ENCODE measurements around the gene RHAG. TPM values are rescaled to one million over a fixed set of nuclear protein-coding genes. Genes with fewer than 3 reads are reported as not detected.

RHAG gene
- polyA plus RNA-seq, 4 donors, result 0.40 TPM; not detected in 3

- WGBS, 3 donors, result 80 to 85% (median 81%) methylated on average over 1 of the region's 1 CpG
- no peaks in the 10 kb centered on the region for H3K9me3 ChIP-seq (ENCODE audit: control insufficient read depth in 2 of 2, insufficient read depth in 1 of 2, low read depth in 1 of 2, low read length in 1 of 2)
These were observed 72.1 kb downstream of the RHAG start for GRCh38 chr6:49564552-49564951.

GRCh38 chr6:49563006-49563886 lies 73.4 kb downstream of the RHAG start:
- Histone ChIP-seq H3K27me3 (ENCODE audit: control insufficient read depth in 3 of 3, insufficient read depth in 3 of 3, low read length in 3 of 3) (no peaks in the 10 kb centered on the region), H3K36me3 (ENCODE audit: control insufficient read depth in 3 of 3, insufficient read depth in 2 of 3, low read depth in 1 of 3, low read length in 3 of 3) (peaks cover 0 to 2% (median 0%) of the 10 kb centered on the region in 3 donors), H3K9me3 (ENCODE audit: control insufficient read depth in 2 of 2, insufficient read depth in 1 of 2, low read depth in 1 of 2, low read length in 1 of 2) (no peaks in the 10 kb centered on the region), H3K27ac (ENCODE audit: low read depth in 1 of 3, low read length in 2 of 3) (no peak overlapping the region), H3K4me3 (ENCODE audit: low read depth in 1 of 3, low read length in 3 of 3) (no peak overlapping the region), H3K4me1 (ENCODE audit: control insufficient read depth in 3 of 3, insufficient read depth in 2 of 3, low read depth in 1 of 3, low read length in 2 of 3) (no peaks in the 10 kb centered on the region)
- no peak for DNase-seq
- WGBS, 3 donors, result 80 to 86% (median 83%) methylated on average over 5 of the region's 5 CpGs
- no peak for FAIRE-seq

More at GRCh38 chr6:49564552-49564951, 72.1 kb downstream of the RHAG start:
- no peak for FAIRE-seq
- no peaks in the 10 kb centered on the region for H3K4me1 ChIP-seq (ENCODE audit: control insufficient read depth in 3 of 3, insufficient read depth in 2 of 3, low read depth in 1 of 3, low read length in 2 of 3)
- no peak overlapping the region for H3K27ac ChIP-seq (ENCODE audit: low read depth in 1 of 3, low read length in 2 of 3)
- DNase-seq, result no peak
- no peak overlapping the region for H3K4me3 ChIP-seq (ENCODE audit: low read depth in 1 of 3, low read length in 3 of 3)
- H3K27me3 ChIP-seq (ENCODE audit: control insufficient read depth in 3 of 3, insufficient read depth in 3 of 3, low read length in 3 of 3), result no peaks in the 10 kb centered on the region
- H3K36me3 ChIP-seq (ENCODE audit: control insufficient read depth in 3 of 3, insufficient read depth in 2 of 3, low read depth in 1 of 3, low read length in 3 of 3), result peaks cover 0 to 2% (median 0%) of the 10 kb centered on the region in 3 donors

GRCh38 chr6:49558238-49558637 lies 78.4 kb downstream of the RHAG start:
- no peaks in the 10 kb centered on the region for H3K9me3 ChIP-seq (ENCODE audit: control insufficient read depth in 2 of 2, insufficient read depth in 1 of 2, low read depth in 1 of 2, low read length in 1 of 2)
- FAIRE-seq (no peak), DNase-seq (no peak)
- peaks cover 0 to 14% (median 2%) of the 10 kb centered on the region in 3 donors for H3K4me1 ChIP-seq (ENCODE audit: control insufficient read depth in 3 of 3, insufficient read depth in 2 of 3, low read depth in 1 of 3, low read length in 2 of 3)
- H3K27me3 ChIP-seq (ENCODE audit: control insufficient read depth in 3 of 3, insufficient read depth in 3 of 3, low read length in 3 of 3), result no peaks in the 10 kb centered on the region
- no peak overlapping the region for H3K4me3 ChIP-seq (ENCODE audit: low read depth in 1 of 3, low read length in 3 of 3)
- no peak overlapping the region for H3K27ac ChIP-seq (ENCODE audit: low read depth in 1 of 3, low read length in 2 of 3)
- H3K36me3 ChIP-seq (ENCODE audit: control insufficient read depth in 3 of 3, insufficient read depth in 2 of 3, low read depth in 1 of 3, low read length in 3 of 3), result peaks cover 0 to 2% (median 0%) of the 10 kb centered on the region in 3 donors

- Histone ChIP-seq H3K27me3 (ENCODE audit: control insufficient read depth in 3 of 3, insufficient read depth in 3 of 3, low read length in 3 of 3) (no peaks in the 10 kb centered on the region), H3K4me3 (ENCODE audit: low read depth in 1 of 3, low read length in 3 of 3) (no peak overlapping the region), H3K9me3 (ENCODE audit: control insufficient read depth in 2 of 2, insufficient read depth in 1 of 2, low read depth in 1 of 2, low read length in 1 of 2) (no peaks in the 10 kb centered on the region), H3K36me3 (ENCODE audit: control insufficient read depth in 3 of 3, insufficient read depth in 2 of 3, low read depth in 1 of 3, low read length in 3 of 3) (peaks cover 0 to 2% (median 0%) of the 10 kb centered on the region in 3 donors), H3K4me1 (ENCODE audit: control insufficient read depth in 3 of 3, insufficient read depth in 2 of 3, low read depth in 1 of 3, low read length in 2 of 3) (peaks cover 0 to 14% (median 2%) of the 10 kb centered on the region in 3 donors), H3K27ac (ENCODE audit: low read depth in 1 of 3, low read length in 2 of 3) (no peak overlapping the region)
- 73 to 88% (median 81%) methylated on average over 3 of the region's 3 CpGs for WGBS, 3 donors
- FAIRE-seq (no peak), DNase-seq (no peak)
These were observed 79.5 kb downstream of the RHAG start for GRCh38 chr6:49557177-49557576.

GRCh38 chr6:49556429-49556837 lies 80.2 kb downstream of the RHAG start:
- FAIRE-seq (peak; percentile 94), DNase-seq (peak; percentile 94 to 96)
- no peak overlapping the region for H3K4me3 ChIP-seq (ENCODE audit: low read depth in 1 of 3, low read length in 3 of 3)
- no peaks in the 10 kb centered on the region for H3K27me3 ChIP-seq (ENCODE audit: control insufficient read depth in 3 of 3, insufficient read depth in 3 of 3, low read length in 3 of 3)
- H3K4me1 ChIP-seq (ENCODE audit: control insufficient read depth in 3 of 3, insufficient read depth in 2 of 3, low read depth in 1 of 3, low read length in 2 of 3), result peaks cover 0 to 14% (median 2%) of the 10 kb centered on the region in 3 donors
- no peaks in the 10 kb centered on the region for H3K9me3 ChIP-seq (ENCODE audit: control insufficient read depth in 2 of 2, insufficient read depth in 1 of 2, low read depth in 1 of 2, low read length in 1 of 2)
- H3K27ac ChIP-seq (ENCODE audit: low read depth in 1 of 3, low read length in 2 of 3), result peak overlapping the region in 1 of 3 donors; percentile 79
- peaks cover 0 to 2% (median 0%) of the 10 kb centered on the region in 3 donors for H3K36me3 ChIP-seq (ENCODE audit: control insufficient read depth in 3 of 3, insufficient read depth in 2 of 3, low read depth in 1 of 3, low read length in 3 of 3)

GRCh38 chr6:49555951-49556350 lies 80.7 kb downstream of the RHAG start:
- Histone ChIP-seq H3K27me3 (ENCODE audit: control insufficient read depth in 3 of 3, insufficient read depth in 3 of 3, low read length in 3 of 3) (peaks cover 0 to 2% (median 0%) of the 10 kb centered on the region in 3 donors), H3K27ac (ENCODE audit: low read depth in 1 of 3, low read length in 2 of 3) (peak overlapping the region in 1 of 3 donors; percentile 79), H3K36me3 (ENCODE audit: control insufficient read depth in 3 of 3, insufficient read depth in 2 of 3, low read depth in 1 of 3, low read length in 3 of 3) (peaks cover 0 to 2% (median 0%) of the 10 kb centered on the region in 3 donors), H3K9me3 (ENCODE audit: control insufficient read depth in 2 of 2, insufficient read depth in 1 of 2, low read depth in 1 of 2, low read length in 1 of 2) (no peaks in the 10 kb centered on the region), H3K4me3 (ENCODE audit: low read depth in 1 of 3, low read length in 3 of 3) (no peak overlapping the region), H3K4me1 (ENCODE audit: control insufficient read depth in 3 of 3, insufficient read depth in 2 of 3, low read depth in 1 of 3, low read length in 2 of 3) (peaks cover 0 to 14% (median 2%) of the 10 kb centered on the region in 3 donors)
- FAIRE-seq (no peak), DNase-seq (no peak)
- 70 to 72% (median 72%) methylated on average over 4 of the region's 4 CpGs for WGBS, 3 donors

Other genes starting within 250 kb of the RHAG start
- gene MMUT, start 173.6 kb downstream of the RHAG start, polyA plus RNA-seq, result 10 to 100 TPM; 18.0 to 37.6 (median 21.2) TPM
- 1 to 10 TPM; 1.6 to 7.2 (median 3.1) TPM for gene CENPQ, start 173.5 kb downstream of the RHAG start, polyA plus RNA-seq
- gene GLYATL3, start 136.9 kb downstream of the RHAG start, polyA plus RNA-seq, result not detected
- gene C6orf141, start 86.2 kb downstream of the RHAG start, polyA plus RNA-seq, result 10 to 100 TPM in 1 of 4 donors, 1 to 10 TPM in 2, not detected in 1; 3.2 to 19.5 (median 5.5) TPM
- gene CRISP2, start 76.7 kb upstream of the RHAG start, polyA plus RNA-seq, result under 1 TPM in 1 of 4 donors, not detected in 3; 0.30 TPM
- under 1 TPM in 2 of 4 donors, not detected in 2; 0.06 to 0.13 TPM for gene CRISP3, start 107.5 kb upstream of the RHAG start, polyA plus RNA-seq
- under 1 TPM in 1 of 4 donors, not detected in 3; 0.31 TPM for gene PGK2, start 150.4 kb upstream of the RHAG start, polyA plus RNA-seq
- under 1 TPM in 1 of 4 donors, not detected in 3; 0.16 TPM for gene CRISP1, start 229.7 kb upstream of the RHAG start, polyA plus RNA-seq

All from small intestine (tissue), 7 donors.